GM18858 (cell line): ENCODE data around the gene LRRK2.

Source experiments
- ATAC-seq: cut with Tn5 transposase; IDR thresholded peaks from one replicate; pipeline ENCODE4 v1.9.1; 2021; ENCODE audit not compliant: unreplicated experiment

Gene LRRK2

DNA sequence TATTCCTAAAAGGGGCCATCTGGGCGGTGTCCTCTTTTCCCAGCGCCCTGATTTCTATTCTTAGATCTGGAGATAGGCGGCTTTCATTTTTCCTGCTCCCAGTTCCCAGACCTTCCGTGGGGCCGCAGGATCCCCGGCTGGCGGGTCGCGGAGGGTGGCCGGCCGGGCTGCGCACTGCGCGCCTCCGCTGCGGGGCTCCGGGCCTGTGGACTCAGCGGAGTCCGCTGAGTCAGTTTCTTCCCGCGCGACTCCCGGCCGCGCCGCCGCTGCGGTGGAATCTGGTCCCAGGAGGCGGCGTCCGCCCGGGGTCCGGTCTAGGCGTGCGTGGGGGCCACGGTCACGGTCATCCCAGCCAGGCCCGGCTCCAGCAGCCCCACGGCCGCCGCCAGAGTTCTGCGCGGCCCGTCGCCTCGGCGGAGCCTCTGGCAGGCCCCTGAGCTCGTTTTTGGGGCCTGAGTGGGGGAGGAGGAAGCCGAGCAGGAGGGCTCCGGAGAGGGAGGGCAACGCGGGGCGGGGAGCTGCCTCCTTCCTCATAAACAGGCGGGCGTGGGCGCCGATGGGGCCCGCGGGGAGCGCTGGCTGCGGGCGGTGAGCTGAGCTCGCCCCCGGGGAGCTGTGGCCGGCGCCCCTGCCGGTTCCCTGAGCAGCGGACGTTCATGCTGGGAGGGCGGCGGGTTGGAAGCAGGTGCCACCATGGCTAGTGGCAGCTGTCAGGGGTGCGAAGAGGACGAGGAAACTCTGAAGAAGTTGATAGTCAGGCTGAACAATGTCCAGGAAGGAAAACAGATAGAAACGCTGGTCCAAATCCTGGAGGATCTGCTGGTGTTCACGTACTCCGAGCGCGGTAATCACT lies at the start of gene LRRK2:
Gene LRRK2, plus strand, starts transcription at position 559 of the 853 bp plus-strand sequence. Its CDS starts 135 bp downstream, at position 694.
- peak; percentile 34 for ATAC-seq

DNA sequence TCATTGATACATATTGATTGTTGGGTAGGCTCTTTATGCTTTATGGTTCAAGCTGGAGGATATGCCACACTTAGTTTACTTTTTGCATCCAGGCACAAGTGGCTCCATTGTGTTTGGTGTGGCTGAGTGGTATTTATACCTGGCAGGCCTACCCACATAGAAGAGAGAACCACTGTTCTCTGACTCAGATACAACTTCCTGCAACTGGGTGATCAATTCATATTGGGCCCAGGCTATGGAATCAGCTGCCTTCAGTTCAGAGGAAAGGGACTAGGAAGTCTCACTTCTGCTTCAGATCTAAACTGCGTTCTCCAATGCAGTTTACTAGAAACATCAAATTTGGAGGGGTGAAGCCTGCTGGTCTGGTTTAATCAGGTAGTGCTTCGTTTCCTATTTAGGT lies 49.8 kb upstream of the LRRK2 start:
- no peak for ATAC-seq

- no peak for ATAC-seq
Measured at GRCh38 chr12:40175489-40175888, 49.3 kb upstream of the LRRK2 start.

- ATAC-seq: no peak
Measured at GRCh38 chr12:40178701-40179100, 46.1 kb upstream of the LRRK2 start.

DNA sequence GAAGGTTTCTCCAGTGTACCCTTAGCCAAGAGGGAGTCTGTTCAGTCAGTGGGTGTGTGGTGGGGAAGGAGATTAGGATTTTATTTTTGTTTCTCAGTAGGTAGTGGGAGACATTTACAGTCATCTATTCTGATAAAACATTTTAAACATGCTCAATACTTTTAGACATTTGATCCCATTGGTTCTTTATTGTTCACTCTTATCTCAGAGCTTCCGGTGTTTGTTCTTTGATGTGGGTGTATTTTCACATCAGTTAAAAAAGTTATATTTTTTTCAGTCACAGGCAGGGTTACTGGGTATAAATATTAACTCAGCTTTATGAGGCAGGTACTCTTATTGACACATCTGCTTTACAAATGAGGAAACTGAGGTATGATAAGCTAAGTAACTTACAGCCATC lies 43.3 kb upstream of the LRRK2 start:
- no peak for ATAC-seq

DNA sequence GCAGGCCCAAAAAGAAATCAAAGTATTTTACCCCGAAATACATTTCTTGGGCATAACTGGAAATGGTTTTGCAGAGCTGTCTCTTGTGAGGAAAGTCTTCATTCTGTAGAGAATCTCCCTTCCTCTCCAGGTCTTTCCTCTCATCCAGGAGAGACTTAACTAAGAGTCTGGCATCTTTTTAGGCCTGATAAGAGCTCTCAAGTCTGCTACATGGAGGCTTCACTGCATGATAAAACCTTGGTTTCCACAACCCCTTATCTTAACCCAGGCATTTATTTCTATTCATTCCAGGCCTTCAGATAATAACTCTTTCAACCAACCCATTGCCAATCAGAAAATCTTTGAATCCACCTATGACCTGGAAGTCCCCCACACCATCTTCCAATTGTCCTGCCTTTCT lies 41.1 kb upstream of the LRRK2 start:
- no peak for ATAC-seq

DNA sequence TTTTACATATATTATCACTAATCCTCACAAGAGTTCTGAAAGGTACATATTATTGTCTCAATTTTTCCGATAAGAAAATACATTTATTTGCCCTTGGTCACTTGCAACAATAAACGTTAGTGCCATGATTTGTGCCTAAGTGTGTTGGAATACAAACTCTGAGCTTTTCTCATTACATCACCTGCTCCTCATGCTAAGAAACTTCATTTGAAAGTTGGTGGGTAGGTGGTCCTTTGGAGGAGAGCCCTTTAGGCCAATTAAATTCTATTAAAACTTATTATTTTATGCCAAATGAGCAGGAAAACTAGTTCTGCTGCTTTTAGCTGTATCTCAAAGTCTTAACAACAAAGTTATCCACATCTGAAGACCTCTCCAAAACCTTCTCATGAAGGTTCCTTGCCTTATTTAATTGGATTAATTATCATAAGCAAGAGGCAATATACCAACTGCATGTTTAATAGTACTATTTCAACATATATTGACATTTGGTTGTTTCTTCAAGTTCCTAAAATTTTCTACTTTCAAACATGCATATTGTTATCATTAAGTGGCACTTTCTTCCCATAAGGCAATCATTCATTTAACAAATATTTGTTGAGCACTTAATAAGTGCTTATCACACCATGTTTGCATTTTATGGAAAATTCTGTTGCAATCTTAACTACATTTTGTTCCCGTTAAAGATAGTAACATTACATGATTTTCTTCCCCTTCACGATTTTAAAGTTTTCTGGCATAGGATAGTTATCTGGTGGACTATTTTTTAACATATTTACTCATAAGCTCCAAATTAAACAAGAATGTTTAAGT lies 40.1 kb upstream of the LRRK2 start:
- ATAC-seq: no peak

GRCh38 chr12:40185303-40185693 lies 39.5 kb upstream of the LRRK2 start:
- no peak for ATAC-seq

DNA sequence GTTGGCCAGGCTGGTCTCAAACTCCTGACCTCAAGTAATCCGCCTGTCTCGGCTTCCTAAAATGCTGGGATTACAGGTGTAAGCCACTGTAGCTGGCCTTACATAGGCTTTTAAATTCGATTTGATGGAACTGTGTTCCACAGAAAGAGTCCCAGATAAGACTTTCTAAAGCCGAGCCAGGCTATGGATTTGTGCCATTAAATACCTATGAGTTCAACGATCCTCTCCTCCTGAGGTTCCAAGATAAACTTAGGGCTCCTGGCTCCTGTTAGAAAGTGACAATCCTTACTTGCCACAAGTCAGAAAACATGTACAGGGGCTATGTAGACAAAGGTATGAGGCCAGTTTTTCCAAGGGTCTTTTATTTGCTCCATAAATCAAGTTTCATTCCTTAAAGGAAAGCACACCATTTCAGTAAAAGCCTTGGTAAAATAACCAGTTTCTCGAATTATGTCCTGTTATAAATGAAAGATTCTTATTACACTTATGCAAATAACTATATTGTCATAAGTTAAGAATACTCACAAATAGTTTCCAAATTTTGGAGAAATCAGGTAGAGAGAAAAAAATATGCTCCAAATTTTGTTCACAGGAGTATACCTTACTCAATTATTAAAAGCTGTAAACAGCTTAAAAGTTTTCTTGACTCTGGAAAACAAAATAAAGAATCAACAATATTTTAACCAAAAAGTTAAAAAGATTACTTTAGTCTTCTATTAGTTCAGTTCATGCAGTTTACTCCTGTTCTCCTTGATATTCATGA lies 36.1 kb upstream of the LRRK2 start:
- ATAC-seq: no peak

DNA sequence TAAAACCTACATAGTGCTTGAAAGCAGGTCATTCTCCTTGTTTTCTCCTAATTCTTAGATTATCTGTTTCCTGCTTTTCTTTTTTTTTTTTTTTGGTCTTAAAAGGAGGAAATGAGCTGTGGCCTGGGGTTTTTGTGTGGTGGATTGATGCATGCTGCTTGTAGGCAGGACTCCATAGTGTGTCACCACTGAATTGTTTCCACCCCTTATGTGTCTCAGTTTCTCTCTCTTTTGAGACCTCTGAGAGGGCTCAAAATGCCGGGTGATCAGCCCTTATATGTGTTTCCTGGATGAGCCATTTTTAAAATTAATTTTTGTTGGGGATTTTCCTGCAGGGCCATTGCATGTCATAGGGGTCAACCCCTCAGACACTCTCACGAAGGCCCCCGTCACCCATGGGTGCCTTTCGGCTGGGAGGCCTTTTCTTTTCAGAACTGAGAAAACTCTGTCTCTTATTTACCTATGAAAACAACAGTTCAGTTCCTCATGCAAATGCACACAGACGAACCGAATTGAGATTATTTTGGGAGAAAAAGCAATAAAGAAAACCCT lies 32.0 kb upstream of the LRRK2 start:
- peak; percentile 97 for ATAC-seq

DNA sequence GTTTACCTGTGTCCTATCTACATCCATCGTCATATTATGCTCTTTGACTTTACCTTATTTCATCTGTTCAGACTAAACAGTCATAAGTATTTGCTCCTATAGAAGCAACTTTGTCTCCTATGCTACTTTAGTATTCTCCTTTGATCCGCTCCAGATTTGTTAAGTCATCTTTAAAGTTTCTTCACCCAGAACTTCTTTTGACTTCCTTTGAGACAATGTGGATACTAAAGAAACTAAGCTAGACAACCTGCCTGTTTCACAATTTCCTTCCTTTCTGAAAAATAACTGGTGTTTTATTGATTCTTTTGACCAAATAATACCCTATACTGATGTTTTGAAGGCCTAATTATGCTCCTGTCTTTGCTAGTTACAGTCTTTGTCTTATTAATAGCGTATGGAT lies 30.0 kb upstream of the LRRK2 start:
- no peak for ATAC-seq

- no peak for ATAC-seq
Measured at GRCh38 chr12:40197590-40197989, 27.2 kb upstream of the LRRK2 start.

DNA sequence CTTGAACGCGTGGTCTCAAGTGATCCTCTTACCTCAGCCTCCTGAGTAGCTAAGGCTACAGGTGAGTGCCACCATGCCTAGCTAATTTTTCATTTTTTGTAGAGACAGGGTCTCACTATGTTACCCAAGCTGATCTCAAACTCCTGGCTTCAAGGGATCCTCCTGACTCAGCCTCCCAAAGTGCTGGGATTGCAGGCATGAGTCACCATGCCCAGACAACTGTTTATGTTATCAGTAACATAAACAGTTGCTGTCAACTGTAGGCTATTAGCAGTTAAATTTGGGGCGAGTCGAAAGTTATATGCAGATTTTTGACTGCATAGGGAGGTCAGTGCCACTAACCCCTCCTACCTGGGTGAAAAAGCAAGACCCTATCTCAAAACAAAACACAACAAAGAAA lies 26.2 kb upstream of the LRRK2 start:
- no peak for ATAC-seq

- ATAC-seq: peak; percentile 74
Measured at GRCh38 chr12:40202095-40203059, 22.4 kb upstream of the LRRK2 start.

GRCh38 chr12:40203060-40203430 lies 21.8 kb upstream of the LRRK2 start:
- no peak for ATAC-seq

DNA sequence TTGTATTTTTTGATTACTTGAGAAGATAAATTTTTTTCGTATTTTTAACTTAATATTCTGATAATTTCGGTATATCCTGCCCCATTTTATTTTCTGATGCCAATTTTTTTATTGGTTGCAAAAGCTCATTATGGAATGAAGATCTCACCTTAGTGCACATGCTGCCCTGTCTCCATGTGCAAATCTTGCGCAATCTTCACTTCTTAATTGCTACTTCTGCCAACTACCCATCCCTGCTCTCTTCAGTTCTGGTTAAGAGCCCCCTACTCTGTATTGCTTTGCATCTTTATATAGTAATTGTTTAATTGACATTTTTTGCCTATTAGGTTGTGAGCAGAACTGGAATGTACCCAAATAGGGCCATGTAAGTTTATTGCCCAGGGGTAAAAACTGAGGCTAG lies 20.5 kb upstream of the LRRK2 start:
- no peak for ATAC-seq

- ATAC-seq: no peak
Measured at GRCh38 chr12:40207551-40207950, 17.2 kb upstream of the LRRK2 start.

DNA sequence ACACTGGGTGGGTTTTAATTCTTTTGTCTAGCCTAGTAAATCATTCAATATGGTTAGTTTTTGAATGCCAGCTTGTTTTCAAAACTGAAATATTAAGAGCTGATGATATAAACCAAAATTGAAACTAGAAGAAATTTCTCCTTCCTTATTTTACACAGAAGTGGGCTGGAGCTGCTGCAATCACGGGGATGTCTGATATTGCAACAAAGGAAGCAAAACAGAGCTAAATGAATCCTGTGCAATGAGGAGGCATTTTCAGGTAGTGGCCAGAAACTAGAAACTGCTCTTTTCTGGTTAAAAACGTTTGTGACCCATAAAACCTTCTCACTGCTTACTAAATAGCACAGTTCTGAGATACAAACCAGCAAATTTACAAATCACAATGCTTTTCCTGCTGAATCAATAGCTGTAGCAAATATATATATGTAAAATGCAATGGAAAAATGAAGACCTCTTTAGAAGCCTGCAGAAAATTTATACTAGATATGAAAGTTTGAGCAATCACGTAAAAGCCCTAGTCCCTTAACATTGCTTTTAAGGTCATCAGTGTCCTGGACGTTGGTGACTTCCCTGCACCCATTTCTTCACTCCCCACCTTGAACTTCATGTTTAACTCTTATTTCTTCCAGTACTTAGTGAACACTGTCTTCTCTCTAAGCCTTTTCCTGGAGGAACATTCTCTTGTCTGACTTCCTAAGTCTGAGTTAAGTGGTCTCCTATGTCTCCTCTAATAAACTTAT lies 15.9 kb upstream of the LRRK2 start:
- peak; percentile 94 for ATAC-seq

- no peak for ATAC-seq
Measured at GRCh38 chr12:40209886-40210285, 14.9 kb upstream of the LRRK2 start.
